ENCODE results near the gene LRRC15. TPM values are rescaled to one million over a fixed set of nuclear protein-coding genes. Genes with fewer than 3 reads are reported as not detected.

Gene LRRC15
- total RNA-seq: 1 to 10 TPM in 1 of 2 donors, under 1 TPM in 1; 0.42 to 6.2 TPM
- polyA plus RNA-seq (ENCODE audit: insufficient read length in 6 of 6): under 1 TPM; 0.03 to 0.17 (median 0.14) TPM
- long read RNA-seq, donor 1: 0 reads
- long read RNA-seq, donor 2: 0 reads
- long read RNA-seq, donor 3: 0 reads
- long read RNA-seq, donor 4, partial matches to known transcripts: 0 of 1 reads
- long read RNA-seq, donor 4, other reads (novel, unspliced or antisense): 1 of 1 reads
- long read RNA-seq, donor 5: 0 reads
- long read RNA-seq, donor 6: 0 reads
- long read RNA-seq, donor 7: 0 reads
- long read RNA-seq, donor 8: 0 reads
- long read RNA-seq, donor 9: 0 reads
- long read RNA-seq, donor 10: 0 reads
- long read RNA-seq, donor 11: 0 reads
- long read RNA-seq, donor 12: 0 reads

DNA sequence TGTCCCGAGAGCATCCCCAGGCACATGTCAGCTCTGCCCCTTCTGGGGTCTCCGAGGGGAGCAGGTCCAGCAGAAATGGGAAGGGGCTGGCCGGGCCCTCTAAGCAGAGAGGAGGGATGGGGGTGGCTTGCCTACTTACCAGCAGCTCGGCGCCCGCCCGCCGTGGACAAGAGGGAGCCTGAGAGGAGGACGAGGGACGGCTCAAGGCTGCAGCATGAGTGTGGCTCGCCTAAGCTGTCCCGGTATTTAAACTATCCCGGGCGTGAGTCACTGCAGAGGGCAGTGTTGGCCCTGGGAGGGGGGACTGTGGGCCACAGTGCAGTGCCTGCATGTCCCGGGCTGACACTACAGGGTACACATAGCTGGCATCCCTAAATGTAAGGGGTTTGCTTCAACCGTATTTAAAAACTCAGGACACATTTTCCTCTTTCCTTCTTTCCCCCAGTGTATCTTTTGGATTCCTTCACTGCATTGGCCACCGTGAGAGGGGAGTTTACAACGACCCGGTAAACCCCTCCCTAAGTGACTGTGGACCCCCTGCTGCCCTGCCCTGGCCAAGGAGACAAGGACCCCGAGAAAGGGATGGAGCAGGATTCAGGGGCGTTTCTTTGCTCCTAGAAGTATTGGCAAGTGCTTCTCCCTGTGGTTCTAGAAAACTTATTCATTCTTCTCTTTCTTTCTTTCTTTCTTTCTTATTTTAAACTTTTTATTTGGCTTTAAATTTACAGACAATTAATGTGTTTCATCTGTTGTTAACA is at the start of gene LRRC15:
TSS of gene LRRC15 (minus strand) at position 222 of the 758 bp plus-strand sequence. CDS start 8,700 bp downstream, outside the sequence.
- TF ChIP-seq, protein P1, sequence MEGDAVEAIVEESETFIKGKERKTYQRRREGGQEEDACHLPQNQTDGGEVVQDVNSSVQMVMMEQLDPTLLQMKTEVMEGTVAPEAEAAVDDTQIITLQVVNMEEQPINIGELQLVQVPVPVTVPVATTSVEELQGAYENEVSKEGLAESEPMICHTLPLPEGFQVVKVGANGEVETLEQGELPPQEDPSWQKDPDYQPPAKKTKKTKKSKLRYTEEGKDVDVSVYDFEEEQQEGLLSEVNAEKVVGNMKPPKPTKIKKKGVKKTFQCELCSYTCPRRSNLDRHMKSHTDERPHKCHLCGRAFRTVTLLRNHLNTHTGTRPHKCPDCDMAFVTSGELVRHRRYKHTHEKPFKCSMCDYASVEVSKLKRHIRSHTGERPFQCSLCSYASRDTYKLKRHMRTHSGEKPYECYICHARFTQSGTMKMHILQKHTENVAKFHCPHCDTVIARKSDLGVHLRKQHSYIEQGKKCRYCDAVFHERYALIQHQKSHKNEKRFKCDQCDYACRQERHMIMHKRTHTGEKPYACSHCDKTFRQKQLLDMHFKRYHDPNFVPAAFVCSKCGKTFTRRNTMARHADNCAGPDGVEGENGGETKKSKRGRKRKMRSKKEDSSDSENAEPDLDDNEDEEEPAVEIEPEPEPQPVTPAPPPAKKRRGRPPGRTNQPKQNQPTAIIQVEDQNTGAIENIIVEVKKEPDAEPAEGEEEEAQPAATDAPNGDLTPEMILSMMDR (IDR thresholded peaks at IDR 0.05): no peak
- peak; percentile 84 for ATAC-seq
- Histone ChIP-seq H3K27ac (no peak within 1 kb of the TSS), H3K4me1 (no peaks in the 10 kb centered on the region), H3K4me3 (no peak within 1 kb of the TSS), H3K36me3 (no peaks in the 10 kb centered on the region), H3K9me3 (no peaks in the 10 kb centered on the region), H3K27me3 (peaks cover 0 to 38% of the 10 kb centered on the region in 2 donors)
- DNase-seq: peak in 2 of 4 donors; percentile 44 to 78
- intact Hi-C loops (cut with DNase I): no loop called here

DNA sequence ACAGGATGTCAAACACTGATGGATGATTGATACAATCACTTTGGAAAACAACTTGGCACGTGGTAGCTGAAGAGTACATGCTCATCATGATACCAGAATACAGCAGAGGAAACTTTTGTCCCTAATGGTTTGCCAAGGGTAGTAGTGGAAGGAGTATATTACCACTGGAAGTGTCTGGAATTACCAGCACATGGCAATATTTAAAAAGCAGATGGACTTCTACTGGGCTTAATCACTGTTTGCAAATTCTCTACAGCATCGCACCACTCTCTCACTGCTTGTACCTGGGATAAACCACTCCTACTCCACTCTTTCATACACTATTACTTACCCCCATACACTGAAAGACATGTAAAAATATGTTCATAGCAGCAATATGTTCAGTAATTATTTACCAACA is 49.1 kb upstream of the LRRC15 start:
- intact Hi-C loops (cut with DNase I): no loop called here
- ATAC-seq (no peak), DNase-seq (no peak)
- Histone ChIP-seq H3K27me3 (no peaks in the 10 kb centered on the region), H3K27ac (no peak overlapping the region), H3K9me3 (no peaks in the 10 kb centered on the region), H3K4me1 (no peaks in the 10 kb centered on the region), H3K4me3 (no peak overlapping the region), H3K36me3 (peaks cover 0 to 63% of the 10 kb centered on the region in 2 donors)
- TF ChIP-seq, protein P1 (IDR thresholded peaks at IDR 0.05): no peak

DNA sequence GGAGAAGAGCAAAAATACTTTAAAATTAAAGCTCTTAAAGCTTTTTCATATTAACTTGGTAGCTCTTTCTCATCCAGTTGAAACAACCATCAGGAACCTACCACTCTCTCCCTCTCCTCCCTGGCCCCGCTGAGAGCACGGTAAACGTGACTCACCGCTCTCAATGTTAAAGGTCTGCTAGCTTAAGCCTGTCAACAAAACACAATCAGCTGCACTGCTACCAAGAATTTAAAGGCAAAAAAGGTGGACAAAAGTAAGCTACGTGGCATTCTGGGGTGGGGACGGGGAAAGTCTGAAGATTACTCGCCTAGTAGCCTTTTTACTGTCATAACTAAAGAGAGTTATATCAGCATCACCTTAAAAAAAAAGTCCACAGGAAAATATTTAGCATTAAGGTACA is 37.9 kb upstream of the LRRC15 start:
- Histone ChIP-seq H3K36me3 (peaks cover 0 to 73% of the 10 kb centered on the region in 2 donors), H3K27ac (no peak overlapping the region), H3K4me1 (no peaks in the 10 kb centered on the region), H3K9me3 (no peaks in the 10 kb centered on the region), H3K27me3 (no peaks in the 10 kb centered on the region), H3K4me3 (no peak overlapping the region)
- no peak for DNase-seq
- intact Hi-C loops (cut with DNase I): no loop called here
- peak; percentile 85 for ATAC-seq
- TF ChIP-seq, protein P1 (IDR thresholded peaks at IDR 0.05): no peak

DNA sequence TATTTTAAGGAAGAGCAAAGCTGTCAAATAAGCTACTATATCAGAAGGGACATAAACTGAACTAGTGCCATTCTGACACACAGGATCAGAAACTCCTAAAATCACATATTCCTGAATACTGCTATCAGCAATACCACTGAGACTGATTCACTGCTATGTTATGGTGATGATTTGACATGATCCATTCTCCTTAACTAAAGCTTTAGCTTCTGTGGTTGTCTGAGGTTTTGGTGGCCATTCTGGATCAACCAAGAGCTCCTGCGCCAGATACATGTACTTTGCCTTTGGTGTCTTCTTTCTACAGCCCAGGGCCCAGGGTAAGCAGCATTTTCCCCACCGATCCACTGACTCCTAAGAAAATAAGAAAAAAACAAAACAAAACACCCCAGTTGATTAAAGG is 36.2 kb upstream of the LRRC15 start:
- peaks cover 0 to 58% of the 10 kb centered on the region in 2 donors for H3K36me3 ChIP-seq
- H3K27me3 ChIP-seq: no peaks in the 10 kb centered on the region
- no peaks in the 10 kb centered on the region for H3K9me3 ChIP-seq
- ATAC-seq (no peak), DNase-seq (no peak)
- no peaks in the 10 kb centered on the region for H3K4me1 ChIP-seq
- TF ChIP-seq, protein P1 (IDR thresholded peaks at IDR 0.05): no peak
- H3K4me3 ChIP-seq: no peak overlapping the region
- no peak overlapping the region for H3K27ac ChIP-seq
- intact Hi-C loops (cut with DNase I): no loop called here
